ENCODE results near the gene PCID2. TPM values are rescaled to one million over a fixed set of nuclear protein-coding genes. Genes with fewer than 3 reads are reported as not detected.

The PCID2 gene
- total and polyA plus RNA-seq, 2 of the 13 experiments (the other 11 are each of a cell fraction or from before 2014, with no cell fraction given) = 65.0 to 111 TPM

DNA sequence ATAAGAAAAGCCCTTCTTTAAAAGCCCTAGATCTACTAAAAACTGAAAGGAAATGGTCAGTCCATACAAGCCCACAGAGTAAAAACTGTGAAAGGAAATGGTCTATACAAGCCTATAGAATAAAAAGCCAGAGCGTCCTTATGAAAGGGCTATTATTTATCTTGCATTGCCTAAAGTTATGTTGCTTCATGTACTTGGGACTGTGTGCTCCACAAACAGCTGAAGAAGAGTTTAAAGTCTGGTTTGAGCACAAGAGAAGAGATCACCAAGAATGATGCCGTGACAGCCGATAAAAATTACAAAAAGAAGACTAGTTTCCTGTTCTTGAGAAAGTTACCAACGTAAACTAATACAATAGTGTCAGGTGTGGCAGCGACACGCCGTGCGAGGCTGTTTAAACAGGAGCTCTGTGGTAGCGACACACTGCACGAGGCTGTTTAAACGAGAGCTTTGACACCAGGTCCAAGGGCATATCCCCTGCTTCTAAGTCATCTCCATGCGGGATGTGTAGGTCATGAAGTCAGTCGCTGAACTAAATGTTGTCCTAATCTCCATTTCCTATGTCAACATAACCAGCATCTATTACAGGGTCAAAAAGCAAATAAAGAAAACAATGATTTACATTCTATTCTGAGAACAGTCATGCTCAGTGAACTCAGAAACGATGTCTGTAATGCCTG lies 24.9 kb downstream of the PCID2 start (continued):
- TF ChIP-seq, protein P1, sequence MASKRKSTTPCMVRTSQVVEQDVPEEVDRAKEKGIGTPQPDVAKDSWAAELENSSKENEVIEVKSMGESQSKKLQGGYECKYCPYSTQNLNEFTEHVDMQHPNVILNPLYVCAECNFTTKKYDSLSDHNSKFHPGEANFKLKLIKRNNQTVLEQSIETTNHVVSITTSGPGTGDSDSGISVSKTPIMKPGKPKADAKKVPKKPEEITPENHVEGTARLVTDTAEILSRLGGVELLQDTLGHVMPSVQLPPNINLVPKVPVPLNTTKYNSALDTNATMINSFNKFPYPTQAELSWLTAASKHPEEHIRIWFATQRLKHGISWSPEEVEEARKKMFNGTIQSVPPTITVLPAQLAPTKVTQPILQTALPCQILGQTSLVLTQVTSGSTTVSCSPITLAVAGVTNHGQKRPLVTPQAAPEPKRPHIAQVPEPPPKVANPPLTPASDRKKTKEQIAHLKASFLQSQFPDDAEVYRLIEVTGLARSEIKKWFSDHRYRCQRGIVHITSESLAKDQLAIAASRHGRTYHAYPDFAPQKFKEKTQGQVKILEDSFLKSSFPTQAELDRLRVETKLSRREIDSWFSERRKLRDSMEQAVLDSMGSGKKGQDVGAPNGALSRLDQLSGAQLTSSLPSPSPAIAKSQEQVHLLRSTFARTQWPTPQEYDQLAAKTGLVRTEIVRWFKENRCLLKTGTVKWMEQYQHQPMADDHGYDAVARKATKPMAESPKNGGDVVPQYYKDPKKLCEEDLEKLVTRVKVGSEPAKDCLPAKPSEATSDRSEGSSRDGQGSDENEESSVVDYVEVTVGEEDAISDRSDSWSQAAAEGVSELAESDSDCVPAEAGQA (IDR thresholded peaks at IDR 0.05; ENCODE audit: low read depth) = no peak
- TF ChIP-seq, protein P1 (CRISPR knock-in tag; IDR thresholded peaks at IDR 0.05; ENCODE audit: borderline replicate concordance) = no peak
- TF ChIP-seq ZSCAN9 (CRISPR knock-in tag; IDR thresholded peaks at IDR 0.05; ENCODE audit: borderline replicate concordance) (peak; percentile 64; the same call in 1 of the 2 replicates), ZFX (CRISPR knock-in tag; IDR thresholded peaks at IDR 0.05; ENCODE audit: low read depth) (no peak), ZNF841 (CRISPR knock-in tag; IDR thresholded peaks at IDR 0.05; ENCODE audit: borderline replicate concordance) (no peak), ZNF83 (CRISPR knock-in tag; IDR thresholded peaks at IDR 0.05; ENCODE audit: borderline replicate concordance) (no peak), DMAP1 (CRISPR knock-in tag; IDR thresholded peaks at IDR 0.05) (peak; percentile 53; the same call in 1 of the 2 replicates), ZNF816 (CRISPR knock-in tag; IDR thresholded peaks at IDR 0.05; ENCODE audit: borderline replicate concordance) (0 out of 2 replicates have a peak, but pooled peaks have one; percentile 20), ZNF839 (CRISPR knock-in tag; IDR thresholded peaks at IDR 0.05; ENCODE audit: borderline replicate concordance) (no peak), PHB2 (IDR thresholded peaks at IDR 0.05; ENCODE audit: partially characterized antibody) (no peak), FOXM1 (CRISPR knock-in tag; IDR thresholded peaks at IDR 0.05) (no peak), KLF16 (CRISPR knock-in tag; IDR thresholded peaks at IDR 0.05) (no peak; a peak in 1 of 4 replicates), MED8 (CRISPR knock-in tag; IDR thresholded peaks at IDR 0.05; ENCODE audit: insufficient replicate concordance) (no peak), IRX3 (CRISPR knock-in tag; IDR thresholded peaks at IDR 0.05; ENCODE audit: borderline replicate concordance, low read depth) (no peak), SMARCE1 (IDR thresholded peaks at IDR 0.05; ENCODE audit: borderline replicate concordance) (no peak), SIN3A (IDR thresholded peaks at IDR 0.05; ENCODE audit: borderline replicate concordance, low read depth, low read length) (no peak), MXD4 (CRISPR knock-in tag; IDR thresholded peaks at IDR 0.05) (0 out of 2 replicates have a peak, but pooled peaks have one; percentile 54)
- TF ChIP-seq, protein P2, sequence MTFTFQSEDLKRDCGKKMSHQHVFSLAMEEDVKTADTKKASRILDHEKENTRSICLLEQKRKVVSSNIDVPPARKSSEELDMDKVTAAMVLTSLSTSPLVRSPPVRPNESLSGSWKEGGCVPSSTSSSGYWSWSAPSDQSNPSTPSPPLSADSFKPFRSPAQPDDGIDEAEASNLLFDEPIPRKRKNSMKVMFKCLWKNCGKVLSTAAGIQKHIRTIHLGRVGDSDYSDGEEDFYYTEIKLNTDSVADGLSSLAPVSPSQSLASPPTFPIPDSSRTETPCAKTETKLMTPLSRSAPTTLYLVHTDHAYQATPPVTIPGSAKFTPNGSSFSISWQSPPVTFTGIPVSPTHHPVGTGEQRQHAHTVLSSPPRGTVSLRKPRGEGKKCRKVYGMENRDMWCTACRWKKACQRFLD (CRISPR knock-in tag; IDR thresholded peaks at IDR 0.05; ENCODE audit: borderline replicate concordance) = no peak
- TF ChIP-seq, protein P3, sequence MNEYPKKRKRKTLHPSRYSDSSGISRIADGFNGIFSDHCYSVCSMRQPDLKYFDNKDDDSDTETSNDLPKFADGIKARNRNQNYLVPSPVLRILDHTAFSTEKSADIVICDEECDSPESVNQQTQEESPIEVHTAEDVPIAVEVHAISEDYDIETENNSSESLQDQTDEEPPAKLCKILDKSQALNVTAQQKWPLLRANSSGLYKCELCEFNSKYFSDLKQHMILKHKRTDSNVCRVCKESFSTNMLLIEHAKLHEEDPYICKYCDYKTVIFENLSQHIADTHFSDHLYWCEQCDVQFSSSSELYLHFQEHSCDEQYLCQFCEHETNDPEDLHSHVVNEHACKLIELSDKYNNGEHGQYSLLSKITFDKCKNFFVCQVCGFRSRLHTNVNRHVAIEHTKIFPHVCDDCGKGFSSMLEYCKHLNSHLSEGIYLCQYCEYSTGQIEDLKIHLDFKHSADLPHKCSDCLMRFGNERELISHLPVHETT (CRISPR knock-in tag; conservative IDR thresholded peaks at IDR 0.05) = no peak
- TF ChIP-seq, protein P4, sequence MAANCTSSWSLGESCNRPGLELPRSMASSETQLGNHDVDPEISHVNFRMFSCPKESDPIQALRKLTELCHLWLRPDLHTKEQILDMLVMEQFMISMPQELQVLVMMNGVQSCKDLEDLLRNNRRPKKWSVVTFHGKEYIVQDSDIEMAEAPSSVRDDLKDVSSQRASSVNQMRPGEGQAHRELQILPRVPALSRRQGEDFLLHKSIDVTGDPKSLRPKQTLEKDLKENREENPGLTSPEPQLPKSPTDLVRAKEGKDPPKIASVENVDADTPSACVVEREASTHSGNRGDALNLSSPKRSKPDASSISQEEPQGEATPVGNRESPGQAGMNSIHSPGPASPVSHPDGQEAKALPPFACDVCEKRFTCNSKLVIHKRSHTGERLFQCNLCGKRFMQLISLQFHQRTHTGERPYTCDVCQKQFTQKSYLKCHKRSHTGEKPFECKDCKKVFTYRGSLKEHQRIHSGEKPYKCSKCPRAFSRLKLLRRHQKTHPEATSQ (CRISPR knock-in tag; IDR thresholded peaks at IDR 0.05; ENCODE audit: borderline replicate concordance) = 0 out of 2 replicates have a peak, but pooled peaks have one; percentile 15

Data from HepG2 (cell line).